Subcutaneous adipose tissue (tissue), 4 donors: ENCODE results near the gene SLC6A13. TPM values are rescaled to one million over a fixed set of nuclear protein-coding genes. Genes with fewer than 3 reads are reported as not detected.

Experiments used
- total RNA-seq, 4 donors: library from RNA; depleted of rRNA; stranded (reverse); fragments of >200 nt; gene quantifications; one replicate each; pipeline ENCODE4 v1.1.0, GENCODE V29; 2016
- TF ChIP-seq, protein P1 (sequence below): fragments of 450-650 bp; IDR thresholded peaks from one replicate; pipeline ENCODE4 v1.5.1; 2016; ENCODE audit warnings: low read depth, mild to moderate bottlenecking, control low read depth, antibody characterized with exemption, moderate library complexity

SLC6A13 gene
- total RNA-seq, 4 donors from 2014 or later, result 0.88 TPM; not detected in 3

DNA sequence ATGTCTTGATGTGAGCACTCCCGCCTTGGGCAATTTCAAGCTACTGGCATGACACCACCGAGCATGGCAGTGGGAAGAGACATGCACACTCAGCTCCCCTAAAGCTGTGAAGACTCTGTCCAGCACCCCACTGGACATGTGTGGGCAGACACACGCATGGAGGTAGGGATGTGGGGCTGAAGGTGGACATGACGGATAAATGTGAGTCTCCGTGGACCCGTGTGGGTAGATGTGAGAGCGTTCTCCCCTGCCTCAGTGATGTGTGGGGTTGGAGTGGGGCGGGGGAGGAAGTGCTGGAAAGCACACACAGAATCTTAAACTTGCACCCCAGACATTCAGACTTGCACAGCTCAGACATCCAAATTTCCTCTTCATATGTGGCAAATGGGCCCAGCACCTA lies 61.3 kb downstream of the SLC6A13 start:
- TF ChIP-seq, protein P1, sequence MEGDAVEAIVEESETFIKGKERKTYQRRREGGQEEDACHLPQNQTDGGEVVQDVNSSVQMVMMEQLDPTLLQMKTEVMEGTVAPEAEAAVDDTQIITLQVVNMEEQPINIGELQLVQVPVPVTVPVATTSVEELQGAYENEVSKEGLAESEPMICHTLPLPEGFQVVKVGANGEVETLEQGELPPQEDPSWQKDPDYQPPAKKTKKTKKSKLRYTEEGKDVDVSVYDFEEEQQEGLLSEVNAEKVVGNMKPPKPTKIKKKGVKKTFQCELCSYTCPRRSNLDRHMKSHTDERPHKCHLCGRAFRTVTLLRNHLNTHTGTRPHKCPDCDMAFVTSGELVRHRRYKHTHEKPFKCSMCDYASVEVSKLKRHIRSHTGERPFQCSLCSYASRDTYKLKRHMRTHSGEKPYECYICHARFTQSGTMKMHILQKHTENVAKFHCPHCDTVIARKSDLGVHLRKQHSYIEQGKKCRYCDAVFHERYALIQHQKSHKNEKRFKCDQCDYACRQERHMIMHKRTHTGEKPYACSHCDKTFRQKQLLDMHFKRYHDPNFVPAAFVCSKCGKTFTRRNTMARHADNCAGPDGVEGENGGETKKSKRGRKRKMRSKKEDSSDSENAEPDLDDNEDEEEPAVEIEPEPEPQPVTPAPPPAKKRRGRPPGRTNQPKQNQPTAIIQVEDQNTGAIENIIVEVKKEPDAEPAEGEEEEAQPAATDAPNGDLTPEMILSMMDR, result no peak

DNA sequence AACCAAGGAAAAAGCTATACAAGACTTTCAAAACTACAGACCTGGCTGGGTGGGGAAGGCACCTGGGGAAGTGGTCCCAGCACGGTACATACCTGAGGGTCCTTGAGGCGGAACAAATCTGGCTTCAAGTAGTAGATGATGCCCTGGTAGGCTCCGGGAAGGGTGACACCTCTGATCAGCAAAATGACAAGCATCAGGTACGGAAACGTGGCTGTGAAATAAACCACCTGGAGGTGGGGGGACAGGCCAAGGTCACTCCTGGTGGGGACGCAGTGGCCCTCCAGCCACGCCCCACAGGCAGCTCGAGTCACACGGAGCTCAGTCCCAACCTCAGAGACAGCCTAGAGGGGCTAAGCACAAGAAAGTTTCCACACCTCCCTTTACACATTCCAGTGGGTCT lies 63.9 kb downstream of the SLC6A13 start:
- TF ChIP-seq, protein P1, result no peak

DNA sequence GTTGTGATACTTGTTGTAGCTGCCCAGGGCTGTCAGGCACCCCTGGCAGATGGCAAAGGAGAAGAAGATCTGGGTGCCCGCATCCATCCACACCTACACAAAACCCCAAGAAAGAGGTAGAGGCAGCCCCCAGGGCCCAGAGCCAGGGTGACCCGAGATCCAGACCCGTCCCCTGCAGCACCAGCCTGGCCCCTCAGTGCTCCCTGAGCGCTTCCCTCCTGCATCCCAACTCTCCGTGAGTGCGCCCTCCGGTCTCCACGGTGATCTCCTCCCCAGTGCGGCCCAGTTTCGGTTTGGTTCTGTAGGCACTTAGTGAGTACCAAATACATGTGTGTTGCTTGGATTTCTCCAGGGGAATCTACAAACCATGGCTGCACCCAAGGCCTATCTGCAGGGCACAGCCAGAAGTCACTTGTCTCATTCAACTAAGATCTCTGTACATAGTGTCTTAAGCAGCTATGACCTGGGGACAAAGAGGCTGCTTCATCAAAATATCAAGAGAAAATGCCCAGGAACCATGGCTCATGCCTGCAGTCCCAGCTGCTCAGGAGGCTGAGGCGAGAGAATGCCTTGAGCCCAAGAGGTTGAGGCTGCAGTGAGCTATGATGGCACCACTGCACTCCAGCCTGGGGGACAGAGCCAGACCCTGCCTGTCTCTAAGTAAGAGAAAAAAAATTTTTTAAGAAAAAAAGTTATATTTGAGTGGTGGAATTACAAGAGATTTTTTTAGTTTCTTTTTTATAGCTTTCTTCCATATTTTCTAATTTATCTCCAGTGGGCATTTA lies 64.5 kb downstream of the SLC6A13 start:
- TF ChIP-seq, protein P1, result no peak

DNA sequence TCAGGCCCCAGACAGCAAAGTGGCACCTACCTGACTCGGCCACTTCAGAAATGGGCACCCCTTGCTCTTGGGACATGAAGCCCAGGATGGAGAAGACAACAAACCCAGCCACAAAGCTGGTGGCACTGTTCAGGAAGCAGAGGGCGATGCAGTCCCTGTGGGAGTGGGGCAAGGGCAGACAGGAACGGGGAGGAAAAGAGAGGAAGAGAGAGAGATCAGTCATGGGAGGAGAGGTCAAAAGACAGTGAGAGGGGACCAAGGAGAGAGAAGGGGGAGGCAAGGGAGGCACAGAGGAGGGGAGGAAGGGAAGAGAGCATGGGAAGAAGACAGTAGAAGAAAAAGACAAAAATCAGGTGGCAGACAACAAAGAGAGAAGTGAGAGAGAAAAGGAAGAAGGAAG lies 65.3 kb downstream of the SLC6A13 start:
- TF ChIP-seq, protein P1, result no peak

DNA sequence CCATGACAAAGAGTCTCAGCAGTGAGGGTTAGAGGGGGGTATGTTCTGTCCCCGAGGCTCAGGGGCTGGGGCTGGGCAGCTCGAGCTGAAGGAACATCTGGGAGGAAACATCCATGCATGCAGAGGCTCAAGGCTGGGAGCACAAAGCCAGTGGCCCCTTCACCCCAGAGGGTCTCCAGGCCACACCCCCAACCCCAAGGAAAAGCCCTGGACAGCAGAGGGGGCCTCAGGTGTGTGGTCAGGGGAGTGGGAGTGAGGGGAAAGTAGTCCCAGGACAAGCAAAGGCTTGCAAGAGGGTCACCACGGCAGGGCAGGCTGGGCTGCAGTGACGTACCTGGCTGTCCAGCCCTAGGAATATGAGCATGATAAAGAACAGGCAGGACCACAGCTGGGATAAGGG lies 66.2 kb downstream of the SLC6A13 start:
- TF ChIP-seq, protein P1, result no peak

DNA sequence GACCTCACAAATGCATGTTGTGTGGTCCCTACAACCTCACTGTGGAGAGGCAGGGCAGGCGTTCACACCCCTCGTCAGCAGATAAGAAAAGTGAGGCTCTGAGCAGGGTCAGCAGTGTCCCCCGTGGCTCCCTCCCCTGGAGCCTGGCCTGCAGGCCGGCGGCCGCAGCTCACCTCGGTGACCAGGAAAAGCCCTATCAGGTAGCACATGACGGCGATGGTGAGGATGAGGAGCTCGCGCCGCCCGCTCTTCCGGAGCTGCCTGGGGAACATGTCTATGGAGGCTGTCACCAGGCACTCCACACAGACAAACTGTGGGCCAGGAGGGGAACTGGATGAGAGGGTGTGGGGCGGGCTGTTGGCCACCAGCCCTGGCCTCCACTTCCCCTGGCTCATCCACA lies 66.7 kb downstream of the SLC6A13 start:
- TF ChIP-seq, protein P1, result no peak

DNA sequence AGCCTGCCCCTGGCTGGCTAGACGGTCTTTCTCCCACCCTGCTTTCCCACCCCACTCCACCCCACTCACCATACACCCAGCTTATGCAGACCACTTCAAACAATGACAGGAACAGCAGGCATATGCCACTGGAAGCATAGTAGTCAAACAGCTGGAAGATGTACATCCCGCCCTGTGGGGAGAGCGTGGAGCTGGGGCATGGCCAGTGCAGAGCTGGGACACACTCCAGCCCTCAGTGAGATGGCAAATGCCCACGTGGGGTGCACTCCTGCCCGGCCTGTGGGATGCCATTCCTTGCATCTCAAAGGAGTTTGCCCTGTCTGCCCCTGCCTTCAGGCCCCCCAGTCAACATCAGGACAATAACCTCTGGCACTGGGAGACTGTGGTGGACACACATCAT lies 67.5 kb downstream of the SLC6A13 start:
- TF ChIP-seq, protein P1, result no peak
